ENCODE measurements around the gene GOLGA1.

GOLGA1 gene

GRCh38 chr9:124881138-124881743 lies 59.6 kb downstream of the GOLGA1 start:
- no peak for DNase-seq

GRCh38 chr9:124880501-124880900 lies 60.4 kb downstream of the GOLGA1 start:
- DNase-seq, result no peak

GRCh38 chr9:124879226-124879625 lies 61.7 kb downstream of the GOLGA1 start:
- no peak for DNase-seq

GRCh38 chr9:124878518-124878917 lies 62.4 kb downstream of the GOLGA1 start:
- DNase-seq, result no peak

- no peak for DNase-seq
These were observed 62.9 kb downstream of the GOLGA1 start for GRCh38 chr9:124878021-124878420.

- DNase-seq, result no peak
These were observed 63.7 kb downstream of the GOLGA1 start for GRCh38 chr9:124877021-124877782.

- DNase-seq, result no peak
These were observed 65.4 kb downstream of the GOLGA1 start for GRCh38 chr9:124875501-124875900.

- DNase-seq, result no peak
These were observed 67.2 kb downstream of the GOLGA1 start for GRCh38 chr9:124873664-124874063.

GRCh38 chr9:124871156-124871561 lies 69.7 kb downstream of the GOLGA1 start:
- DNase-seq, result no peak

- no peak for DNase-seq
These were observed 70.2 kb downstream of the GOLGA1 start for GRCh38 chr9:124870723-124871122.

- DNase-seq, result no peak
These were observed 70.8 kb downstream of the GOLGA1 start for GRCh38 chr9:124869986-124870560.

- no peak for DNase-seq
These were observed 71.4 kb downstream of the GOLGA1 start for GRCh38 chr9:124869466-124869985.

- peak; percentile 74 for DNase-seq
These were observed 72.1 kb downstream of the GOLGA1 start for GRCh38 chr9:124868511-124869465.

- DNase-seq, result no peak
These were observed 77.5 kb downstream of the GOLGA1 start for GRCh38 chr9:124863371-124863871.

GRCh38 chr9:124861342-124862229 lies 79.3 kb downstream of the GOLGA1 start, which contains the start of the genes ARPC5L and RPL35:
ARPC5L (plus strand) TSS chr9:124862130; CDS start chr9:124869291, 7,161 bp downstream.
RPL35 (minus strand) TSS chr9:124861957; CDS start chr9:124861912, 45 bp downstream.
- peak; percentile 91 for DNase-seq

- DNase-seq, result no peak
These were observed 80.1 kb downstream of the GOLGA1 start for GRCh38 chr9:124860582-124861341.

GRCh38 chr9:124859803-124860581 lies 80.9 kb downstream of the GOLGA1 start:
- DNase-seq, result no peak

GRCh38 chr9:124858330-124859046 lies 82.4 kb downstream of the GOLGA1 start:
- no peak for DNase-seq
